ENCODE measurements around the gene CHST4. TPM values are rescaled to one million over a fixed set of nuclear protein-coding genes. Genes with fewer than 3 reads are reported as not detected.

CHST4 gene
- total RNA-seq, 4 donors from 2014 or later: not detected

DNA sequence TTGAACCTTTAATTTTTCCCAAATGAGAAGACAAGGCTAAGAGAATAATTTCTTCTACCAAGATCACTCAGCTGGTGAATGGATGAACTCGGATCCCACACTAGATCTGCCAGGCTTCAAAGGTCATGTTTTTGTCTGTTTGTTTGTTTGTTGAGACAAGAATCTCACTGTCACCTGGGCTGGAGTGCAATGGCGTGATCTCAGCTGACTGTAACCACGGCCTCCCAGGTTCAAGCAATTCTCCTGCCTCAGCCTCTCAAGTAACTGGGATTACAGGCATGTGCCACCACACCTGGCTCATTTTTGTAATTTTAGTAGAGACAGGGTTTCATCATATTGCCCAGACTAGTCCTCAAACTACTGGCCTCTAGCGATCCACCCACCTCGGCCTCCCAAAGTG, 43.7 kb upstream of the CHST4 start:
- in situ Hi-C loops (cut with MboI; ENCODE audit: low sequenced_read_pairs in 4 of 4): no loop called here
- H3K36me3 ChIP-seq: peaks cover 0 to 19% of the 10 kb centered on the region in 2 donors

GRCh38 chr16:71484006-71484893, 42.0 kb upstream of the CHST4 start:
- peak overlapping the region; percentile 92 to 99 (median 96) for H3K4me3 ChIP-seq
- peak overlapping the region; percentile 91 to 98 (median 97) for H3K27ac ChIP-seq
- H3K4me1 ChIP-seq: peaks cover 11 to 13% of the 10 kb centered on the region in 2 donors
- intact Hi-C loops (cut with DNase I; ENCODE audit: low total_unique reads) (loop anchor here (1.0 to 10.0 kb wide), 2 partner anchors 22 to 199 kb away; partner anchors contain the start of genes CMTR2 and ZNF23), in situ Hi-C loops (cut with MboI; ENCODE audit: low sequenced_read_pairs in 4 of 4) (no loop called here)
- no peaks in the 10 kb centered on the region for H3K9me3 ChIP-seq
- ATAC-seq (peak; percentile 99 to 100), DNase-seq (peak; percentile 79 to 80)
- peak; percentile 45 to 49 for TF ChIP-seq POLR2A (IDR thresholded peaks at IDR 0.05)
- TF ChIP-seq, protein P1, sequence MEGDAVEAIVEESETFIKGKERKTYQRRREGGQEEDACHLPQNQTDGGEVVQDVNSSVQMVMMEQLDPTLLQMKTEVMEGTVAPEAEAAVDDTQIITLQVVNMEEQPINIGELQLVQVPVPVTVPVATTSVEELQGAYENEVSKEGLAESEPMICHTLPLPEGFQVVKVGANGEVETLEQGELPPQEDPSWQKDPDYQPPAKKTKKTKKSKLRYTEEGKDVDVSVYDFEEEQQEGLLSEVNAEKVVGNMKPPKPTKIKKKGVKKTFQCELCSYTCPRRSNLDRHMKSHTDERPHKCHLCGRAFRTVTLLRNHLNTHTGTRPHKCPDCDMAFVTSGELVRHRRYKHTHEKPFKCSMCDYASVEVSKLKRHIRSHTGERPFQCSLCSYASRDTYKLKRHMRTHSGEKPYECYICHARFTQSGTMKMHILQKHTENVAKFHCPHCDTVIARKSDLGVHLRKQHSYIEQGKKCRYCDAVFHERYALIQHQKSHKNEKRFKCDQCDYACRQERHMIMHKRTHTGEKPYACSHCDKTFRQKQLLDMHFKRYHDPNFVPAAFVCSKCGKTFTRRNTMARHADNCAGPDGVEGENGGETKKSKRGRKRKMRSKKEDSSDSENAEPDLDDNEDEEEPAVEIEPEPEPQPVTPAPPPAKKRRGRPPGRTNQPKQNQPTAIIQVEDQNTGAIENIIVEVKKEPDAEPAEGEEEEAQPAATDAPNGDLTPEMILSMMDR (IDR thresholded peaks at IDR 0.05 in 4 of 5, conservative IDR thresholded peaks at IDR 0.05 in 1 of 5): no peak
- H3K27me3 ChIP-seq: no peaks in the 10 kb centered on the region
- peaks cover 0 to 5% of the 10 kb centered on the region in 2 donors for H3K36me3 ChIP-seq

More for the DNA sequence above, 43.7 kb upstream of the CHST4 start:
- DNase-seq (no peak), ATAC-seq (no peak)
- Histone ChIP-seq H3K9me3 (no peaks in the 10 kb centered on the region), H3K4me1 (peaks cover 11 to 13% of the 10 kb centered on the region in 2 donors), H3K27ac (no peak overlapping the region), H3K4me3 (no peak overlapping the region), H3K27me3 (no peaks in the 10 kb centered on the region)
- intact Hi-C loops (cut with DNase I; ENCODE audit: low total_unique reads): loop anchor here (10.0 kb wide), 1 partner anchor 198 kb away; the partner anchor contains the start of gene CMTR2
- TF ChIP-seq, protein P1 (IDR thresholded peaks at IDR 0.05 in 4 of 5, conservative IDR thresholded peaks at IDR 0.05 in 1 of 5): no peak
- TF ChIP-seq POLR2A (IDR thresholded peaks at IDR 0.05): no peak

DNA sequence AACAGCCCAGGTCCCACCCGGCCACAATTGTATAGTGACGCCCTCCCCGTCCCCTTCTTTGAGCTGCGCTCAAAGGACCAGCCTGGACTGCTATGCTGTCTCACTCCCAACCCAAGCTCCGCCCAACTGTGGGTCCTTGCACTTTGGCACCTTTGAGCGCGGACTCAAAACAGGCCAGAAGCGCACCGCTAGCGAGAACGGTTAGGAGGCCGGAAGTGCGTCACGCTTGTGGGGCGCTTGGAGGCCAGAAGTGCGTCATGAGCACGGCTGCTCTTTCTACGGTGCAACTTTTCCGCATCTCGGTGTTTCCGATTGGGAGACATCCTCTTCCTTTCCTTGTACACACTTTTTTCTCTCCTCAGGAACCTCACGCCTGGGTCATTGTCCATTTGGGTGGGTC, 37.1 kb upstream of the CHST4 start, which contains the start of gene ZNF19:
ZNF19 (minus strand) TSS at position 203 of the 400 bp plus-strand sequence. CDS start 7,210 bp downstream, outside the sequence.
- in situ Hi-C loops (cut with MboI; ENCODE audit: low sequenced_read_pairs in 4 of 4): no loop called here

DNA sequence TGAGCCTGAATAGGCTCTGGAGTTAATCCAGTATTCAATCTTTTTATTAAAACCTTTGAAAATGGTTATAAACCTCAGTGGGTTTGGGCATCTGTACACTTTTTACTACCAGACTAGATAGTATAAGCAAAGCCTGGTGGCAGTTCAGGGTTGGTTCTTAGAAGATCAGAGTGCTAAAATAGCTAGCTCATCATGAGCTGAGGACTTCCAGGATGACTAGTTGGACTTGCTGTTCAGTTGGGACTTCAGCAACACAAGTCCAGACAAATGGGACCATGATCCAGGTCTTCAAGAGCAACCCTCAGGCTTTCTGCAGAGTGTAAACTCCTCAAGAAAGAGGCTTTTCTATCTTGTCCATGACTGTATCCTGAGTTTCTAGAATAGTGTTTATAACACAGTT, 35.9 kb upstream of the CHST4 start:
- ATAC-seq: no peak
- Histone ChIP-seq H3K9me3 (no peaks in the 10 kb centered on the region), H3K4me3 (no peak overlapping the region), H3K27me3 (no peaks in the 10 kb centered on the region), H3K36me3 (no peaks in the 10 kb centered on the region), H3K4me1 (no peaks in the 10 kb centered on the region), H3K27ac (no peak overlapping the region)
- no peak for DNase-seq
- TF ChIP-seq POLR2A (IDR thresholded peaks at IDR 0.05): no peak
- intact Hi-C loops (cut with DNase I; ENCODE audit: low total_unique reads): no loop called here
- in situ Hi-C loops (cut with MboI; ENCODE audit: low sequenced_read_pairs in 4 of 4): loop anchor here in 1 of 4 donors (5.0 kb wide), 1 partner anchor 38 kb away; no protein-coding TSS in a partner anchor

More for the DNA sequence above, 37.1 kb upstream of the CHST4 start, which contains the start of gene ZNF19:
- Histone ChIP-seq H3K36me3 (no peaks in the 10 kb centered on the region), H3K4me1 (peaks cover 0 to 4% of the 10 kb centered on the region in 2 donors), H3K27me3 (no peaks in the 10 kb centered on the region), H3K4me3 (no peak within 1 kb of the TSS), H3K9me3 (no peaks in the 10 kb centered on the region), H3K27ac (no peak within 1 kb of the TSS)
- ATAC-seq: no peak
- no peak for DNase-seq
- TF ChIP-seq, protein P1 (IDR thresholded peaks at IDR 0.05 in 4 of 5, conservative IDR thresholded peaks at IDR 0.05 in 1 of 5): no peak
- TF ChIP-seq POLR2A (IDR thresholded peaks at IDR 0.05): no peak
- intact Hi-C loops (cut with DNase I; ENCODE audit: low total_unique reads): loop anchor here (10.0 kb wide), 1 partner anchor 204 kb away; the partner anchor contains the start of gene CMTR2

GRCh38 chr16:71491054-71491453, 35.2 kb upstream of the CHST4 start:
- H3K4me3 ChIP-seq: no peak overlapping the region
- H3K27ac ChIP-seq: no peak overlapping the region
- intact Hi-C loops (cut with DNase I; ENCODE audit: low total_unique reads) (no loop called here), in situ Hi-C loops (cut with MboI; ENCODE audit: low sequenced_read_pairs in 4 of 4) (loop anchor here in 1 of 4 donors (5.0 kb wide), 1 partner anchor 39 kb away; no protein-coding TSS in a partner anchor)
- TF ChIP-seq, protein P1 (IDR thresholded peaks at IDR 0.05 in 4 of 5, conservative IDR thresholded peaks at IDR 0.05 in 1 of 5): no peak
- TF ChIP-seq POLR2A (IDR thresholded peaks at IDR 0.05): no peak
- DNase-seq: no peak
- no peak for ATAC-seq
- no peaks in the 10 kb centered on the region for H3K36me3 ChIP-seq
- no peaks in the 10 kb centered on the region for H3K4me1 ChIP-seq
- H3K9me3 ChIP-seq: no peaks in the 10 kb centered on the region
- peaks cover 0 to 5% (median 0%) of the 10 kb centered on the region in 3 donors for H3K27me3 ChIP-seq

Data from gastrocnemius medialis (tissue), 4 donors.